ENCODE data around the gene NSD1. TPM values are rescaled to one million over a fixed set of nuclear protein-coding genes. Genes with fewer than 3 reads are reported as not detected.
A peak's percentile ranks its signal among the peaks of the same experiment; 100 is the strongest.

The NSD1 gene
- total and polyA plus RNA-seq, 2 of the 8 experiments (the other 6 are each of a cell fraction or from before 2014, with no cell fraction given): 22.8 to 168 TPM

DNA sequence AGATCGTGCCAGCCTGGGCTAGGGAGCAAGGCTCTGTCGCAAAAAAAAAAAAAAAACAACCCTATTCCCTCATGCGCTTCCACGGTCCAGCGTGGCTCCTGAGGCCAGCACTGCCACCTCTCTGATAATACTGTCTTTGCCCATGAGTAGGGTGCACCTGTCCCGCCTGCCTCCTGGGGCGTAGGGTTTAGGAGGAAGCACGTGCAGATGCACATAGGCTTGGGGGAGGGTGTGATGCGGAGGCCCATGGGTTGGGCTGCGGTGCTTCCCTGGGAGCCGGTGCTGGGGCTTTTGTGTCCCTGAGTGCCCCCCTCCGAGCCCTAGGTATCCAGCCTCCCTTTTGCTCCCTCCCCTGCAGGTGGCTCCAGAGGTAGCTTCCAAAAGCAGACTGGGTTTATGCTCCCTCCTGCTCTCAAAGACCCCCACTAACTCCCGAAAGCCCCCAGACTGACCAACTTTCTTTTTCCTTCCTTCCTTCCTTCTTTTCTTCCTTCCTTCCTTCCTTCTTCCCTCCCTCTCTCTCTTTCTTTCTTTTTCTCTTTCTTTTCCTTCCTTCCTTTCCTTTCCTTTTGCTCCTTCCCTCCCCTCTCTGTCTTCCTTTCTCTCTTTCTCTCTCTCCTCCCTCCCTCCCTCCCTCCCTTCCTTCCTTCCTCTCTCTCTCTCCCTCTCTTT is 34.0 kb upstream of the NSD1 start (continued):
- TF ChIP-seq, protein P1, sequence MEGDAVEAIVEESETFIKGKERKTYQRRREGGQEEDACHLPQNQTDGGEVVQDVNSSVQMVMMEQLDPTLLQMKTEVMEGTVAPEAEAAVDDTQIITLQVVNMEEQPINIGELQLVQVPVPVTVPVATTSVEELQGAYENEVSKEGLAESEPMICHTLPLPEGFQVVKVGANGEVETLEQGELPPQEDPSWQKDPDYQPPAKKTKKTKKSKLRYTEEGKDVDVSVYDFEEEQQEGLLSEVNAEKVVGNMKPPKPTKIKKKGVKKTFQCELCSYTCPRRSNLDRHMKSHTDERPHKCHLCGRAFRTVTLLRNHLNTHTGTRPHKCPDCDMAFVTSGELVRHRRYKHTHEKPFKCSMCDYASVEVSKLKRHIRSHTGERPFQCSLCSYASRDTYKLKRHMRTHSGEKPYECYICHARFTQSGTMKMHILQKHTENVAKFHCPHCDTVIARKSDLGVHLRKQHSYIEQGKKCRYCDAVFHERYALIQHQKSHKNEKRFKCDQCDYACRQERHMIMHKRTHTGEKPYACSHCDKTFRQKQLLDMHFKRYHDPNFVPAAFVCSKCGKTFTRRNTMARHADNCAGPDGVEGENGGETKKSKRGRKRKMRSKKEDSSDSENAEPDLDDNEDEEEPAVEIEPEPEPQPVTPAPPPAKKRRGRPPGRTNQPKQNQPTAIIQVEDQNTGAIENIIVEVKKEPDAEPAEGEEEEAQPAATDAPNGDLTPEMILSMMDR (IDR thresholded peaks at IDR 0.05; ENCODE audit: control extremely low read depth in 1 of 3, insufficient read depth in 1 of 3, low read depth in 1 of 3, low read length in 3 of 3): 0 out of 4 replicates have a peak, but pooled peaks of 1 of the 3 experiments have one; percentile 15
